GM23338 (cell line): ENCODE measurements around the gene DCTPP1.

Experiments used
- CREB1 ChIP-seq: fragments of 250-450 bp; sonication (Bioruptor Pico); IDR thresholded peaks from 2 replicates; pipeline ENCODE4 v1.5.0; 2020; ENCODE audit warnings: low read depth, mild to moderate bottlenecking, moderate library complexity
- EZH2 ChIP-seq: fragments of 200-600 bp; sonication (generic); IDR thresholded peaks from one replicate; pipeline ENCODE4 v1.8.0; 2017; ENCODE audit warnings: antibody characterized with exemption, mild to moderate bottlenecking, low read depth; ENCODE audit not compliant: unreplicated experiment
- EZH2phosphoT487 ChIP-seq: fragments of 200-600 bp; sonication (generic); IDR thresholded peaks from one replicate; pipeline ENCODE4 v1.8.1; 2018; ENCODE audit warnings: antibody characterized with exemption; ENCODE audit not compliant: unreplicated experiment
- JUNB ChIP-seq: IDR thresholded peaks from one replicate; pipeline ENCODE4 v1.6.1; 2016; ENCODE audit warnings: antibody characterized with exemption; ENCODE audit not compliant: unreplicated experiment
- NANOG ChIP-seq: IDR thresholded peaks from 2 replicates; pipeline ENCODE4 v1.6.1; 2016; ENCODE audit warnings: antibody characterized with exemption, borderline replicate concordance
- POLR2AphosphoS5 ChIP-seq: IDR thresholded peaks from 2 replicates; pipeline ENCODE4 v1.6.1; 2016; ENCODE audit warnings: antibody characterized with exemption, low read depth
- REST ChIP-seq: IDR thresholded peaks from one replicate; pipeline ENCODE4 v1.6.1; 2018; ENCODE audit warnings: antibody characterized with exemption; ENCODE audit not compliant: unreplicated experiment
- ZNF331 ChIP-seq: fragments of 250-450 bp; sonication (Bioruptor Pico); IDR thresholded peaks from 2 replicates; pipeline ENCODE4 v1.5.0; 2020; ENCODE audit warnings: low read depth, mild to moderate bottlenecking, moderate library complexity
- TF ChIP-seq, protein P1 (sequence below), 2 experiments: fragments of 200-600 bp in 1 of 2; sonication (generic) in 1 of 2; conservative IDR thresholded peaks; 2 replicates each; pipeline versions ENCODE4 v1.5.1 to v1.6.1; 2016 to 2017; ENCODE audit warnings: antibody characterized with exemption in 2 of 2, low read depth in 2 of 2, mild to moderate bottlenecking in 2 of 2, moderate library complexity in 1 of 2
- TF ChIP-seq, protein P2 (sequence below): IDR thresholded peaks from 2 replicates; pipeline ENCODE4 v1.6.1; 2016; ENCODE audit warnings: antibody characterized with exemption

GRCh38 chr16:30474074-30474452 lies 44.2 kb upstream of the DCTPP1 start:
- TF ChIP-seq POLR2AphosphoS5 (no peak), EZH2phosphoT487 (no peak), REST (no peak), EZH2 (no peak), CREB1 (CRISPR knock-in tag) (no peak), NANOG (no peak), ZNF331 (CRISPR knock-in tag) (no peak), JUNB (no peak)
- TF ChIP-seq, protein P1, sequence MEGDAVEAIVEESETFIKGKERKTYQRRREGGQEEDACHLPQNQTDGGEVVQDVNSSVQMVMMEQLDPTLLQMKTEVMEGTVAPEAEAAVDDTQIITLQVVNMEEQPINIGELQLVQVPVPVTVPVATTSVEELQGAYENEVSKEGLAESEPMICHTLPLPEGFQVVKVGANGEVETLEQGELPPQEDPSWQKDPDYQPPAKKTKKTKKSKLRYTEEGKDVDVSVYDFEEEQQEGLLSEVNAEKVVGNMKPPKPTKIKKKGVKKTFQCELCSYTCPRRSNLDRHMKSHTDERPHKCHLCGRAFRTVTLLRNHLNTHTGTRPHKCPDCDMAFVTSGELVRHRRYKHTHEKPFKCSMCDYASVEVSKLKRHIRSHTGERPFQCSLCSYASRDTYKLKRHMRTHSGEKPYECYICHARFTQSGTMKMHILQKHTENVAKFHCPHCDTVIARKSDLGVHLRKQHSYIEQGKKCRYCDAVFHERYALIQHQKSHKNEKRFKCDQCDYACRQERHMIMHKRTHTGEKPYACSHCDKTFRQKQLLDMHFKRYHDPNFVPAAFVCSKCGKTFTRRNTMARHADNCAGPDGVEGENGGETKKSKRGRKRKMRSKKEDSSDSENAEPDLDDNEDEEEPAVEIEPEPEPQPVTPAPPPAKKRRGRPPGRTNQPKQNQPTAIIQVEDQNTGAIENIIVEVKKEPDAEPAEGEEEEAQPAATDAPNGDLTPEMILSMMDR (conservative IDR thresholded peaks at IDR 0.05; ENCODE audit: low read depth in 2 of 2) = no peak
- TF ChIP-seq, protein P2, sequence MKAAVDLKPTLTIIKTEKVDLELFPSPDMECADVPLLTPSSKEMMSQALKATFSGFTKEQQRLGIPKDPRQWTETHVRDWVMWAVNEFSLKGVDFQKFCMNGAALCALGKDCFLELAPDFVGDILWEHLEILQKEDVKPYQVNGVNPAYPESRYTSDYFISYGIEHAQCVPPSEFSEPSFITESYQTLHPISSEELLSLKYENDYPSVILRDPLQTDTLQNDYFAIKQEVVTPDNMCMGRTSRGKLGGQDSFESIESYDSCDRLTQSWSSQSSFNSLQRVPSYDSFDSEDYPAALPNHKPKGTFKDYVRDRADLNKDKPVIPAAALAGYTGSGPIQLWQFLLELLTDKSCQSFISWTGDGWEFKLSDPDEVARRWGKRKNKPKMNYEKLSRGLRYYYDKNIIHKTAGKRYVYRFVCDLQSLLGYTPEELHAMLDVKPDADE = no peak
